Left colon (tissue), 2 donors: ENCODE data around the gene CDT1. TPM values are rescaled to one million over a fixed set of nuclear protein-coding genes. Genes with fewer than 3 reads are reported as not detected.

Source experiments
- ATAC-seq: fragments of 200-7000 bp; cut with Tn5 transposase; one replicate; pipeline ENCODE4 v1.9.1; 2020; ENCODE audit warnings: mild to moderate bottlenecking, moderate library complexity
- DNase-seq, 2 donors: peaks; one replicate each; pipeline ENCODE4 v3.0.0-alpha.2; 2020
- intact Hi-C, 2 donors: fragments of 100-400 bp; cut with DNase I in 1 of 2; cut with micrococcal nuclease in 1 of 2; formaldehyde crosslinking; loops; one replicate each; pipeline versions ENCODE4 v1.11.2 to v1.14.0; 2022; cut with DNase I, micrococcal nuclease
- total RNA-seq, 2 donors: library from RNA; stranded (reverse); fragmentation: NEBNext Ultra II Directional; extraction: Animal tissue kit (Norgen Biotek cat#: 25700); gene quantifications; one replicate each; pipeline ENCODE4 v1.2.1, GENCODE V29; 2021
- donor health status: DM: no; HTN: no; CAD: no.
- donor health status: DM: yes; HTN: yes; CAD: no.

Gene CDT1
- total RNA-seq, 2 donors from 2014 or later = 6.8 to 14.8 TPM

DNA sequence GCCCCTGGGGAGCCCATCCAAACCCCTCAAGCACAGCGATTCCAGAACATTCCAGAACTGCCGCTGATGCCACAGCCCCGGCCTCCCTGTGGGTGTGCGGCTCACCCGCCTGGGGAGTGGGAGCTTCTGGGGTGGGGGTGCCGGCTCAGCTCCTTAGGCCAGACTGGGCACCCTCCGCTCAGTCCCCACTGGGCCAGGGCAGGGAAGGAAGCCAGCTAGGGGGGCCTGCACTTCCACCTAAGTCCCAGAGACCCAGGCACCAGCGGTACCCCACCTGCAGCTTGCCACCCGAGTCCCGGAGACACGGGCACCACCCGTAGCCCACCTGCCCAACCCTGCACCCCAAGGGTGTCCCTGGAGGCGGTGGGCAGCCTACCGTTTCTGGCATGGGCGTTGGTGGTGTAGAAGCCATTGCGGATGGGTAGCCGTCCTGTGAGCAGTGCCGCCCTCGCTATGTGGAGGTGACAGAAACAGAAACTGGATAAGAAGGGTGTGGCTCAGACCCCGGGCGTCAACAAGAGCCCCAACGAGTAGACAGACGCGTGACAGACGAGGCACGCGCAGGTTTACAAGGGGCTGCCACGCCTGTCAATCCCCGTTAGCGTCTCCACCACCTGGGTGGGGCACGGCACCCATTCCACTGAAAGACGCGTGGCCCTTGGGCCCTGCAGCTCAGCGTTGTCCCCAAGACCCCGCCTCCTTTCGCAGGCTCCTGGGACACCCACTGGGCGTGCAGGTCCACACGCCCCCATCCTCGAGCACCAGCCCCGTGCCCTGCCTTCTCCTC is 38.1 kb downstream of the CDT1 start:
- intact Hi-C loops = no loop called here
- ATAC-seq = no peak
- no peak for DNase-seq

DNA sequence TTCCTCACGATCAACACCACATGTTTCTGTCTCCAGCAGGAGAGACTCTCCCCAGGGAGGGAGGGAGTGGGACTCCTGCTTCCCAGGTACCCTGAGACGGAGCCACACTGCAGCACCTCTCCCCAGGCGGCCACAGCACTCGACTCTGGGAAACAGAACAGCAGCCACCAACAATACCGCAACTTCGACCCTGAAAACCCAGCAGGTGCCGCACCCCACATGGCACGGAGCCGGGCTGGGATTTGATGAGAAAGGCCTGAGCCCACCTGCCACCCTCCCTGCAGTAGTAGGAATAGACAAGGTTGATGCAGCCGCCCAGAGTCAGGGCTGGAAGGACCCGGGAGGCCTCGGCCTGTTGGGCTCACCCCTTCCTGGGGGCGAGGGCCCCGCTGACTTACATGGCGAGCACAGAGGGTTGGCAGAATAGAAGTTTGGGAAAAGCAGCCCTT is 38.7 kb downstream of the CDT1 start:
- intact Hi-C loops = no loop called here
- DNase-seq = no peak
- ATAC-seq = no peak

DNA sequence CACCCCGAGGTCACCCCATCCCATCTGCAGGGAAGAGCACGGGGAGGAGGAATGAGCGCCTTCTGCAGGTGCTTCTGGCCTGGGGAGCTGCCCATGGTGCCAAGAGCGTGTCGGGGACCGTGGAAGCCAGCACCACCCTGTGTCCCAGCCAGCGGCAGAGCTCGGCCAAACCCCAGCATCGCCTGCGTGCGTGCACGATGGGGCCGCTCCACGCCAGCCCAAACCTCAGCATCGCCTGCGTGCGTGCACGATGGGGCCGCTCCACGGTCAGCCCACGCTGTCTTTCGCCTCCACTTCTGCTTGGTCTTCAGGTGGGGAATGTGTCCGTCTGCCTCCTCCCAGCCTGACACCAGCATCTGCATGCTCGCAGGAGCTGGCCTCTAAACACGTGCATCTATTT is 39.2 kb downstream of the CDT1 start:
- ATAC-seq = no peak
- intact Hi-C loops = no loop called here

DNA sequence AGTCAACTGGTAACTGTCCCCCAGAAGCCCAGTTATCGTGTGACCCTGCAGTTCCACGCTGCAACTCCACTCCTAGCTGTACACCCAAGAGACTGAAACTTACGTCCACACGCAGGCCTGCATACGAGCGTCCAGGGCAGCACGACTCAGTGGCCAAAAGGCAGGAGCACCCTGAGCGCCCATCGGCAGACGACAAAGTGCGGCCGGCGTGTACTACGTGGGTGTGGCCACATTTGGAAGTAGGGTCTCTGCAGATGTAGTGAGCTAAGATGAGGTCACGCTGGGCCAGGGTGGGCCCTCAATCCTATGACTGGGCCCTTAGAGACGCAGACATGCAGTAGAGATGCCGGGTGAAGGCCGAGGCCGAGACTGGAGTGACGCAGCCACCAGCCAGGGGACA is 39.7 kb downstream of the CDT1 start:
- intact Hi-C loops = no loop called here
- ATAC-seq (no peak), DNase-seq (no peak)

More for the DNA sequence above, 39.2 kb downstream of the CDT1 start:
- DNase-seq = no peak

DNA sequence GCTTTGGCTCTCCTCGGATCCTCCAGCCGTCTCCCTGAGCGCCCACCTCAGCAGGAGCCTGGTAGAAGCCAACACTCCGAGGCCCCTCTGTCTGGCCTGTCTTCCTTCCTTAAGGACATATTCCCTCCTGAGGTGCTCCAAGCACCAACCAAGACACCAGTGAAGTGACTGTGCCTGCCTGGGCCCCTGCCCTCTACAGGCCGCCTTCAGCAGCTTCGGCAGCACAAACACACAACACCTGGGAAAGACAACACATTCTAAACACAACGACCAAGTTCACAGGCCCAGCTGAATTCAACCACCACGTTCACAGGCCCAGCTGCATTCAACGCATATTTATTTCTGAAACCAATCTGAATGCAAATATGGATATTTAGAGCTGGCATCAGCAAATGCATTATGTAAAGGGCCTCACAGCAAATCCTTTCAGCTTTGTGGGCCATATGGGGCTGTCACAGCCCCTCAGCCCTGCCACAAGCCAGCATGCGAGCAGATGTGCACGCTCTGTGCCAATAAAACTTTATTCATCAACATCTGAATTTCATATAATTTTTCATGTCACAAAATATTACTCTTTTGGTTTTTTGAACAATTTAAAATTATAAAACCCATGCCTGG is 40.9 kb downstream of the CDT1 start:
- intact Hi-C loops = no loop called here

DNA sequence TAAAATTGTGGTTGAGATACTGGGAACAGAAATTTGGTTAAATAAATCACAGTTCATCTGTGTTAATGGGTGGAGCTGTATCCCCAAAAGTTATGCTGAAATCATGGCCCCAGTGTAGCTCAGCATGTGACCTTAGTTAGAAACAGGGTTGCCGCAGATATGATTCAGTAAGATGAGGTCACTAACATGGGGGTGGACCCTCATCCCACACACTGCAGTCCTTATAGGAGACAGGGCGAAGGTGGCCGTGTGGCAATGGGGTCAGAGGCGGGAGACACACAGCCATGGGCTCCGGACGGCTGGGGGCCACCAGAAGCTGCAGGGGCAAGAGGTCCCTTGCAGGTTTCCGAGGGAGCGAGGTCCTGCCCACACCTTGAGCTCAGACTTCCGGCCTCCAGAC is 42.5 kb downstream of the CDT1 start:
- ATAC-seq = no peak
- intact Hi-C loops = no loop called here
- DNase-seq = no peak

More for the DNA sequence above, 40.9 kb downstream of the CDT1 start:
- ATAC-seq (no peak), DNase-seq (no peak)

DNA sequence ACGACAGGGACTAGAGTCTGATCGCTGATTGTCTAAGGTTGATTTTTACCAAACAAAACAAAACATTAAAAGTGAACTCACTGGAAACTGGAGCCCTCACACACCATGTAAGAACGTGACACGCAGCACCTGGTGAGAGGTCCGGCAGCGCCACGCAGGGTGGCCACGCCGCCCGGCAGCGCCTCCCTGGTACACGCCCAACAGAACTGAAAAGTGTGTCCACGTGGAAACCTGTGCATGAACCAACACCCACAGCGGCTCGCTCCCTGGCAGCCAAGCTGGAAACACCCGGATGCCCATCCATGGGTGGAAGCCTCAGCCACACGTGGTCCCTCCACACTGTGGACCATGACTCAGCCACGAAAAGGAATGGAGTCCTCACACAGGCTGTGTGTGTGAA is 44.1 kb downstream of the CDT1 start:
- ATAC-seq (no peak), DNase-seq (no peak)
- intact Hi-C loops = no loop called here

DNA sequence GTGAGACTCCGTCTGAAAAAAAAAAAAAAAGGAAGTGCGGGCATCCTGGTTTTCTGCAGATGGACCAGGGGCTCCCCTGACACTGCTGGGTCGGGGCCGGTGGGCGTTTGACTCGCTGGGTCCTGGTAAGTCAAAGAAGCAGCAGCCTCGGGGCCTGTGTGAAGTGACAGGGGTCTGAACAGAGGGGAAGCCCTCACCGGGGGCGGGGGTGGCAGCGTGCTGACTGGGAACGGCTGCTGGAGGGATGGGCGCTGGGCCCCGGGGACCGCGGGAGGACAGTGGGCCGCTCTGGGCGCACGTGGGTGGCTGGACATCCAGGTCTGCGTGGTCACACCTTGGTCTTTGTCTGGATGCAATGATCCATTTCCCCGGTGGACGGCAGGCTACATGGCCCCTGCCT is 45.0 kb downstream of the CDT1 start:
- intact Hi-C loops = no loop called here
- DNase-seq = no peak
- ATAC-seq = no peak

DNA sequence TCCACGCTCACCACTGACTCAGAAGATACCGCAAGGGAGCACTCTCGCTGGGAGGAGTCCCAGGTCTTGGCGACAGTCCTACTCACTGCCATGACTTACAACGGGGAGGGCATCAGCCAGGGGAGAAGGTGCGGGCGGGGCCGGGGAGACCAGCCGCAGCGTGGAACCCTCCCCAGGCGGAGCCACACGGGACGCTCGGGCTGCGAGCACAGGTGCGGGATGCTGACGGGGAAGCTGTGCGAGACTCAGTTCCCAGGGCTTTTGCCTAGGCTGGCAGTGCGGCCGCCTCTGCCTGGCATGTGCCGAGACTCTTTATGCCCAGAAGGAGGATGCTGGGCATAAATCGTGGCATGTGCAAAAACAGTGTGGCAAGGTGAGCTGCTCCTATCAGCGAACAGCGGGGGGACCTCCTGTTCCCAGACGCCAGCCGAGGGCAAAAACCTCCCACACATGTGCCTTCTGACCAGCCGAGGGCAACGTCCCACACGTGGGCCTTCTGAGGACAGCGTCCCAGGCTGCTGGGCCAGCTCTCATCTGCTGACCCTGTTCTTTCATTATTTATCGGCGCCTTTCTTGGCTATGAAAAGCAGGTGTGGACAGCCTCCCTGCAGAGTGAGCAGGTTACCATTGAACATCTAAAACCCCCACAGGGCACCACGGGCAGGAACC is 47.1 kb downstream of the CDT1 start:
- intact Hi-C loops = no loop called here
- DNase-seq (no peak), ATAC-seq (no peak)

DNA sequence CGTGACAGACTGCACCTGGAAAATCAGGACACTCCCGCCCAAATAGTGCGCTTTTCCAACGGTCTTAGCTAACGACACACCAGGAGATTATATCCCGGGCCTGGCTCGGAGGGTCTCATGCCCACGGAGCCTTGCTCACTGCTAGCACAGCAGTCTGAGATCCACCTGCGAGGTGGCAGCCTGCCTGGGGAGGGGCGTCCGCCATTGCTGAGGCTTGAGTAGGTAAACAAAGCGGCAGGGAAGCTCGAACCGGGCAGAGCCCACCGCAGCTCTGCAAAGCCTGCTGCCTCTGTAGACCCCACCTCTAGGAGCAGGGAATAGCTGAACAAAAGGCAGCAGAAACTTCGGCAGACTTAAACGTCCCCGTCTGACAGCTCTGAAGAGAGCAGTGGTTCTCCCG is 48.0 kb downstream of the CDT1 start:
- ATAC-seq (no peak), DNase-seq (no peak)
- intact Hi-C loops = no loop called here

DNA sequence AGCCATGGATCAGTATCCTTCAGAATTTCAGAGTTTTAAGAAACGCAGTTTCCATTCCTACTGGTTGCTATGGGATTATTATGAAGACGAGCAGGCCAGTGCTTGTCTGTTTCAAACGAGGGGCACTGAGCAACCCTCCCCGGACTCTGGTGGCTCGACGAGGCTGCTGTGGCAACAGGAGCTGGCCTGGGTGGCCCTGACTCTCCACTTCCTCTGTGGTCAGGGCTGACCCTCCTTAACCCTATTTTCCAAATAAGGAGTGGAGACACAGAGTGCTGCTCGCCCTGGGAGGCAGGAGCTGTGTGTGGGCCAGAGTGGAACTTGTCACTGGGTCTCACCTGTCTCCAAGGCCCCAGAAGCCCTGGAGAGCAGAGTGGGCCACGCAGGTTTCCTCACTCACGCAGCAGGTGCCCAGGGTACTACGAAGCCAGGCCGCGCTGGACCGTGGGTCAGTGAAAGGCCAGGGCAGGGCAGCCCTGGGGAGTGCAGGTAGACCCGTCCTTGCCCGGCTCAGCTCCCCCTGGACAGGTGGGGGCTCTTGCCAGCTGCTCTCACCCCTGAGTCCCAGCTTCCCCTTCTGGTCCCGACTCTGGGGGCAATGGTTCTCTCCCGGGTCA is 49.8 kb downstream of the CDT1 start:
- no peak for ATAC-seq
- intact Hi-C loops = no loop called here

DNA sequence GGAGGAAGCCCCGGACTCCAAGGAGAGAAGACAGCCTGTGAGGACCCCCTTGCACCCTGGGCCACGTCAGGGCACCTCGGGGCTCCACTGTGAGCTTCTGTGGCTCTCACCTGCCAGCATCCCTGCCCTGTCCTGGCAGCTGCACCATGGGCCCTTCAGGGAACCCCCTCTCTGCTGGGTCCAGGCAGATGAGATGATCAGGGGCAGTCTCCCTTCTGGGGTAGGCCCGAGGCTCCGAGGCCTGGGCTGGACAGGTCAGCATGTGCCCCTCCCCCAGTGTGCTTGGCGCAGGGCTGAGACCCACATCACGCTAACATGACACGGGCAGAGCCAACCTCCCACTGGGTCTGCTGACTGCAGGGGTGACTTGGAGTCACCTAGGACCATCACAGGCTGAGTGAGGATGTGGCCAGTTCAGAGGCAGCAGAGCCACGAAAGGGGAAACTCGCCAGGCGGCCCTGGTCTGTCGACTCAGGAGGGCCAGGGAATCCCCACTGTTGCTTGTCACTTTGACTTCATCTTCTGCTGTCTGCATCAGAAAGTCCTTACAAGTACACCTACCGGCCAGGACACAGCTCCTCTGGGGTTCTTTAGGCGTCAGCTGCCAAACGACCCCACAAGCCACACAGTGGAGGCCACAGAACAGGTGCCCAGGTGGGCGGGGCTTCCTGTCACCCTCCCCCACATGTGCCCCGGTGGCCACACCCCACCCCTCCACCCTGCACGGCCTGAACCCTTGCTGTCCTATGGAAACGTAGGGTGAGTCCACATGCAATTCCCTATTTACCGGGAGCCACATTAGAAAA is 50.9 kb downstream of the CDT1 start:
- DNase-seq = peak; percentile 36 to 42
- no peak for ATAC-seq
- intact Hi-C loops = no loop called here

More for the DNA sequence above, 49.8 kb downstream of the CDT1 start:
- peak in 1 of 2 donors; percentile 20 for DNase-seq

DNA sequence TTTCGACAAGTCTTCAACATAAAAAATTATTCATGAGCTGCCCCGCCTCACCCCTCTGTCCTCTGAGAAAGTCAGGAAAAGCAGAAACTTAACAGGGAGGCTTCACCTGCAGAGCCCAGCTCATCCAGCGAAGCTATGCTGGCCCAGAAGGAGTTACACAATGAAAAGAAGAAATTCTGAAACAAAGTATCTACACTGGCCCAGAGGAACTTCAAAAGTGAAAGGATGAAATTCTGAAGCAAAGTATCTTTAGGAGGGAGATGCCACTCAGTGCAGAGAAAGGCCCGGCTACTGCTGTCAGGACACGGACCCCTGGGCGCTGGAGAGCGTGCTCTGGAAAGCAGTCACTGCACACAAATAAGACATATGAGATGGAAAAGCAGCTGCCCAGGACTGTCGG is 51.6 kb downstream of the CDT1 start:
- ATAC-seq (no peak), DNase-seq (no peak)
- intact Hi-C loops = no loop called here

DNA sequence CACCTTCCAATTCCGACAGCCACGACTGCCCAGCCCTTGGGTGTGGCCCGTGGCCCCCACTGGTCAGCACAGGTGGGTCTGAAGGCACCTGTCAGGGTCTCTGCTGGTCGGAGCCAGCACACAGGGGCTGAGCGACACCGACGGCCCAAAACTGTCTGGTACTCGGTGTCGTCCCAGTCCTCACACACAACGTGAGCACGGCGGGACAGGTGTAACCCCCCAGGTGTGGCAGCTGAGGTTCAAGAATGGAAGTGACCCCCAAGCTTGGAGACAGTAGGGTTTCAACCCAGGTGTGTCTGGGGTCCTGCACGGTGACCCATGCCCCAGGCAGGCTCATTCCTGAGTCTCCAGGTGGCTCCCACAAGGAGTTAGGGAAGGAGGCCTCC is 52.1 kb downstream of the CDT1 start:
- no peak for ATAC-seq
- intact Hi-C loops = no loop called here
- DNase-seq = no peak

DNA sequence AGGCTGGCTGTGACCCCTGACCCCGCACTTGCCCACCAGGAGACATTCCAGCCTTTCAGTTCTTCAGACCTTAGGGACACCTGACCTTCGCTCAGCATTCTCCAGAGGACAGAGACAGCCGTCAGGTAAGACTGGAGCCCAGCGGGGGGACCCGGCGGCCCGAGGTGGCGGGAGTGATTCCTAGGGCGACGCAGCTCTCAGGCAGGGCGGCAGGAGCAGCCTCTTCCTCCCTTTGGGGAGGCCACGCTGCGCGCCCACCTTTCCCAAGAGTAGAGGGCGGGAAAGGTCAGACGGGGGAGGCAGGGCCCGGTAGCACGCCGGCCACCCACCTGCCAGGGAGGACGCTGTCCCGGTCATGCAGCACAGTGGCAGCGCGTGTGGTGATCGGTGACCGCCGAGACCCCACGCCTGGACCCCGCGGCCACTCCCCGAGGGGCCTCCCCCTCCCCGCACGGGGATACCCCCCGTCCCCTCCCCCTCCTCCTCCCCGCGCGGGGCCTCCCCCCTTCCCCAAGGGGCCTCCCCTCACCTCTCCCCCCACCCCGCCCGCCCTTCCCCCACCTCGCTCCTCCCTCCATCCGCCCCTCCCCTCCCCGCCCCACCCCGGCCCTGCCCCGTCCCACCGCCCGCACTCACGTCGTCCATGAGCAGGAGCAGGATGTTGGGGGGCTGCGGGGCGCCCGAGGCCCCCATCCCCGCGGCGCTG is 52.7 kb downstream of the CDT1 start:
- ATAC-seq (peak; percentile 41), DNase-seq (peak in 1 of 2 donors; percentile 41)
- intact Hi-C loops = no loop called here

DNA sequence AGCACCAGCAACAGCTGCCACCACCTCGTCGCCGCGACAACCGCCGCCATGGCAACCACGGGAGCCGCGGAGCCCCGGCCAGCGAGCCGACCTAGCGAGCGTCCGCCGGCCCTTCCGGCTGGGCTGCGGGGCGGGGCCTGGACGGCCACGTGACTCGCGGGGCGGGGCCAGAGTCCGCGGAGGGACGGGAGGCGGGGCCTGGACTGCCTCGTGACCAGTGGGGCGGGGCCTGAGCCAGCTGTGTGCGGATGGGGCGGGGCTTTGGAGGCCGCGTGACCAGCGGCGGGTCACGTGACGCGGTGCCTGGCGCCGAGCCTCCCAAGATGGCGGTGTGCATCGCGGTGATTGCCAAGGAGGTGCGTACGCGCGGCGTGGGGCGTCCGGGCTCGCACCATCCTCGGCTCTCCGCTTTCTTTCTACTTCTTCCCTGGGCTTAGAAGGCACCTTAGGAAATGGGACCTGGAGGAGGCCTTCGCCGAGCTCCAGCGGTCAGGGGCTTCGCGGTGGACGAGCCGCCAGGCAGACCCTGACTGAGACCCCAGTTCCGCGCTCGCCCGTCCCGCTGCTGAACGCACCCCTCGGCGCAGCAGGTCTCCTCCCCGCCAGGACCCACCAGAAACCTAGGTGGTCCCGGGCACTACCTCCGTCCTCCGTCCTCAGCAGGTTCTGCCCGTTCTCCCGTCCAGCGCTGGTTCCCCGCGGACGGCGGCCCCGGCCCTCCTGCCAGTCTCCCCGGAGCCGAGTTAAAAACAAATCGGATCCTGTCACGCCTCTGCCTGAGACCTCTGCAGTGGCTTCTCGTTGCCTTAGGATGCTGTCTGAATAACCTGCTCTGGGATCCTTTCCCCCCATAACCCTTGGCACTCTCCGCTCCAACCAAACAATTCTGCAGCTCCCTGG is 53.5 kb downstream of the CDT1 start, which contains the start of the genes GALNS and TRAPPC2L:
Gene GALNS, minus strand, starts transcription at position 120 of the 900 bp plus-strand sequence. Its CDS starts 70 bp downstream, at position 50.
Gene TRAPPC2L, plus strand, starts transcription at position 300 of the 900 bp plus-strand sequence. Its CDS starts 24 bp downstream, at position 324.
- ATAC-seq (peak; percentile 93), DNase-seq (peak; percentile 96 to 100)
- intact Hi-C loops = no loop called here

DNA sequence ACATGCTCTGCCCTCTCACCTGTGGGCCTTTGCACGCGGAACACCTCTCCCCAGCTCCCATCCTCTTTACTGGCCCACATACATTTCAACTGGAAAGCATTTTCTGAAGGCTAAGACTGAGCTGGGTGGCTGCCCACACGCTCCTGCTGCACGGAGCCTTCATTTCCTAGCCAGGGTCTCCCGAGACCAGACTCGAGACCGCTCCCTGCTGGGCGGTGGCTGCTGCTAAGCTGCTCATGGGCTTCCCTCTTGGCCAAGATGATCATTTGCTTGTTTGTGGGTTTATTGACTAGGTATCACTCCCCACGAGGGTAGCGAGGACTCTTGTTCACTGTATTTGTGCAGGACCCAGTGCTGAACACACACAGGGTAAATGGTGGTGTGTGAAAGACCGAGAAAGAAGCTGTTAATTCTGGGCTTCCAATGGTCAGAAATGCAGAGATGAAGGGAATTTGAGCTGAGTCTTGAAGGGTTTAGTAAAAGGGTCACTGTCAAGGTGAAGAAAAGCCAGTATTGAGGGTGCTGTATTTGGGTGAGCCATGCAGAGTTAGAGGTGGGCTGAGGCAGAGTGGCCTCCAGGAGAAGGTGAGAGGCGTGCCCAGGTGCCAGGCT is 54.2 kb downstream of the CDT1 start:
- intact Hi-C loops = no loop called here
- ATAC-seq (peak; percentile 70), DNase-seq (peak; percentile 79 to 87)
